Hepatocyte (in vitro differentiated cells): ENCODE results near the gene BORCS6. TPM values are rescaled to one million over a fixed set of nuclear protein-coding genes. Genes with fewer than 3 reads are reported as not detected.

Experiments
- DNase-seq: peaks from one replicate; pipeline ENCODE4 v3.0.0-alpha.2; 2016; ENCODE audit warnings: low spot score
- H2AFZ ChIP-seq: fragments of 200-600 bp; sonication (generic); 2 replicates; pipeline ENCODE4 v1.6.0; 2016; ENCODE audit warnings: antibody characterized with exemption, mild to moderate bottlenecking
- H3K27ac ChIP-seq: fragments of 200-600 bp; sonication (generic); 2 replicates; pipeline ENCODE4 v1.5.1; 2016; ENCODE audit warnings: mild to moderate bottlenecking
- H3K27me3 ChIP-seq: fragments of 200-600 bp; sonication (generic); 2 replicates; pipeline ENCODE4 v1.6.1; 2016
- H3K36me3 ChIP-seq: fragments of 200-600 bp; sonication (generic); replicated peaks from 2 replicates; pipeline ENCODE4 v1.5.1; 2016; ENCODE audit warnings: low read depth; ENCODE audit not compliant: insufficient read depth
- H3K4me1 ChIP-seq: fragments of 200-600 bp; sonication (generic); 2 replicates; pipeline ENCODE4 v1.5.1; 2016; ENCODE audit warnings: mild to moderate bottlenecking, moderate library complexity; ENCODE audit not compliant: insufficient read depth
- H3K4me2 ChIP-seq: fragments of 200-600 bp; sonication (generic); 2 replicates; pipeline ENCODE4 v1.6.0; 2016
- H3K4me3 ChIP-seq: fragments of 200-600 bp; sonication (generic); 2 replicates; pipeline ENCODE4 v1.5.1; 2016; ENCODE audit warnings: mild to moderate bottlenecking
- H3K79me2 ChIP-seq: fragments of 200-600 bp; sonication (generic); 2 replicates; pipeline ENCODE4 v1.6.0; 2017; ENCODE audit warnings: mild to moderate bottlenecking
- H3K9me2 ChIP-seq: fragments of 200-600 bp; sonication (generic); replicated peaks from 2 replicates; pipeline ENCODE4 v1.6.0; 2017; ENCODE audit warnings: mild to moderate bottlenecking; ENCODE audit not compliant: insufficient read depth
- H3K9me3 ChIP-seq: fragments of 200-600 bp; sonication (generic); 2 replicates; pipeline ENCODE4 v1.5.1; 2016; ENCODE audit warnings: low read depth, mild to moderate bottlenecking
- H4K20me1 ChIP-seq: fragments of 200-600 bp; sonication (generic); 2 replicates; pipeline ENCODE4 v1.6.0; 2016; ENCODE audit warnings: mild to moderate bottlenecking; ENCODE audit not compliant: insufficient read depth, poor library complexity, severe bottlenecking
- CTCF ChIP-seq: fragments of 200-600 bp; sonication (generic); IDR thresholded peaks from 2 replicates; pipeline ENCODE4 v1.5.1; 2016; ENCODE audit warnings: antibody characterized with exemption, mild to moderate bottlenecking; ENCODE audit not compliant: poor library complexity
- EZH2 ChIP-seq: fragments of 200-600 bp; sonication (generic); IDR thresholded peaks from 2 replicates; pipeline ENCODE4 v1.6.1; 2016; ENCODE audit warnings: antibody characterized with exemption, mild to moderate bottlenecking, borderline replicate concordance
- EZH2phosphoT487 ChIP-seq: fragments of 200-600 bp; sonication (generic); IDR thresholded peaks from one replicate; pipeline ENCODE4 v1.6.1; 2018; ENCODE audit warnings: antibody characterized with exemption, mild to moderate bottlenecking, low read depth, moderate library complexity; ENCODE audit not compliant: unreplicated experiment, severe bottlenecking
- WGBS: methylation state at CpG from one replicate; pipeline ENCODE4 v1.1.6; 2016; ENCODE audit warnings: low lambda C conversion rate; ENCODE audit errors: missing lambda C conversion rate; 5-methylcytosine and 5-hydroxymethylcytosine counted together
- polyA plus RNA-seq: library from polyadenylated mRNA; unstranded; fragments of >200 nt; fragmentation: Nextera tagmentation; extraction: Ambion mirVana; gene quantifications from 2 replicates; pipeline ENCODE4 v1.2.1, GENCODE V29; 2016
- total RNA-seq: library from RNA; depleted of rRNA; stranded (reverse); fragments of >200 nt; gene quantifications from 2 replicates; pipeline ENCODE4 v1.2.3, GENCODE V29; 2014

The BORCS6 gene
- total and polyA plus RNA-seq, 2 experiments from 2014 or later = 9.4 to 10.2 TPM

- Histone ChIP-seq H3K79me2 (peaks cover 40% of the 10 kb centered on the region), H3K27me3 (no peaks in the 10 kb centered on the region), H2AFZ (no peak overlapping the region), H3K4me1 (peaks cover 36% of the 10 kb centered on the region), H3K36me3 (no peaks in the 10 kb centered on the region), H3K4me3 (no peak overlapping the region), H3K27ac (no peak overlapping the region), H3K9me2 (no peaks in the 10 kb centered on the region), H4K20me1 (peaks cover 5% of the 10 kb centered on the region), H3K9me3 (no peaks in the 10 kb centered on the region), H3K4me2 (no peak overlapping the region)
- no peak for DNase-seq
- WGBS = 85% methylated on average over 4 of the region's 4 CpGs
- TF ChIP-seq EZH2phosphoT487 (no peak), EZH2 (no peak), CTCF (no peak)
Observed at GRCh38 chr17:8159459-8160223, 30.3 kb downstream of the BORCS6 start.

DNA sequence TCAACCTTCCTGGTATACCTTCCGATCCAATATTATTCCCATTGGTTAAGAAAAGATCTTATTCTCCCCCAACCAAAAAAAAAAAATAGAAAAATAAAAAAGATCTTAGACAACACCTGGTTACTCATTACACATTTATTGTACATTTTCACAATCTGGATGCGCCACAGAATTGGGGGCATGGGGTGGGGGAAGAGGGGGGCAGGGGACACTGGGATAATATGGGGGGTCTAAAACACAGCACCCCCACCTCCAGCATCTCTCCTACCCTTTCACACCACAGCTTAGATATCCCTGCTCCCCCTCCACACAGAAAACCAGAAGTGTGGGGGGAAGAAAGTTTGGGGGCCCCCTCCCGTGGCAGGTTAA lies 31.0 kb downstream of the BORCS6 start:
- Histone ChIP-seq H3K4me2 (no peak overlapping the region), H3K4me1 (peaks cover 33% of the 10 kb centered on the region), H3K36me3 (no peaks in the 10 kb centered on the region), H4K20me1 (peaks cover 5% of the 10 kb centered on the region), H3K27ac (no peak overlapping the region), H2AFZ (no peak overlapping the region), H3K79me2 (peaks cover 41% of the 10 kb centered on the region), H3K4me3 (no peak overlapping the region), H3K9me3 (no peaks in the 10 kb centered on the region), H3K9me2 (no peaks in the 10 kb centered on the region), H3K27me3 (no peaks in the 10 kb centered on the region)
- no peak for DNase-seq
- WGBS = 81% methylated on average over 3 of the region's 3 CpGs
- no peak for TF ChIP-seq CTCF
- TF ChIP-seq EZH2phosphoT487 = no peak

GRCh38 chr17:8158267-8159031 lies 31.5 kb downstream of the BORCS6 start:
- 64% methylated on average over 20 of the region's 20 CpGs for WGBS
- H3K4me2 ChIP-seq = peak overlapping the region; percentile 58
- H3K27me3 ChIP-seq = no peaks in the 10 kb centered on the region
- no peaks in the 10 kb centered on the region for H3K9me2 ChIP-seq
- H3K79me2 ChIP-seq = peaks cover 37% of the 10 kb centered on the region
- peak; percentile 90 for TF ChIP-seq CTCF
- TF ChIP-seq EZH2 = no peak
- no peak for TF ChIP-seq EZH2phosphoT487
- no peak overlapping the region for H3K4me3 ChIP-seq
- H3K9me3 ChIP-seq = no peaks in the 10 kb centered on the region
- DNase-seq = peak; percentile 94
- no peak overlapping the region for H2AFZ ChIP-seq
- H3K4me1 ChIP-seq = peaks cover 31% of the 10 kb centered on the region
- peaks cover 5% of the 10 kb centered on the region for H4K20me1 ChIP-seq
- peak overlapping the region; percentile 96 for H3K27ac ChIP-seq
- no peaks in the 10 kb centered on the region for H3K36me3 ChIP-seq
